Adrenal gland (tissue), 5 donors: ENCODE data around the gene ZNF438.

ENCODE experiments used
- CTCF ChIP-seq, 6 experiments: fragments of 450-650 bp in 4 of 6; fragments of 200-600 bp in 2 of 6; sonication (generic) in 1 of 6; IDR thresholded peaks; 1 replicate in 5 of 6; 2 replicates in 1 of 6; pipeline versions ENCODE4 v1.5.1 to v1.8.0; 2016 to 2021; ENCODE audit warnings: antibody characterized with exemption in 6 of 6, mild to moderate bottlenecking in 2 of 6, moderate library complexity in 1 of 6
- POLR2A ChIP-seq, 2 donors: fragments of 450-650 bp; IDR thresholded peaks; one replicate each; pipeline ENCODE4 v1.6.1; 2017; ENCODE audit warnings: antibody characterized with exemption in 2 of 2, mild to moderate bottlenecking in 2 of 2, moderate library complexity in 1 of 2
- donor health status: DM: no; HTN: no; CAD: no.

GRCh38 chr10:31013331-31013730 lies 18.3 kb downstream of the ZNF438 start:
- TF ChIP-seq CTCF (IDR thresholded peaks at IDR 0.05) (no peak), POLR2A (IDR thresholded peaks at IDR 0.05) (no peak)
